Hepatocyte (in vitro differentiated cells): ENCODE results near the gene CSF2RB. TPM values are rescaled to one million over a fixed set of nuclear protein-coding genes. Genes with fewer than 3 reads are reported as not detected.

Experiments
- DNase-seq: peaks from one replicate; pipeline ENCODE4 v3.0.0-alpha.2; 2016; ENCODE audit warnings: low spot score
- H2AFZ ChIP-seq: fragments of 200-600 bp; sonication (generic); 2 replicates; pipeline ENCODE4 v1.6.0; 2016; ENCODE audit warnings: antibody characterized with exemption, mild to moderate bottlenecking
- H3K27ac ChIP-seq: fragments of 200-600 bp; sonication (generic); 2 replicates; pipeline ENCODE4 v1.5.1; 2016; ENCODE audit warnings: mild to moderate bottlenecking
- H3K27me3 ChIP-seq: fragments of 200-600 bp; sonication (generic); 2 replicates; pipeline ENCODE4 v1.6.1; 2016
- H3K36me3 ChIP-seq: fragments of 200-600 bp; sonication (generic); replicated peaks from 2 replicates; pipeline ENCODE4 v1.5.1; 2016; ENCODE audit warnings: low read depth; ENCODE audit not compliant: insufficient read depth
- H3K4me1 ChIP-seq: fragments of 200-600 bp; sonication (generic); 2 replicates; pipeline ENCODE4 v1.5.1; 2016; ENCODE audit warnings: mild to moderate bottlenecking, moderate library complexity; ENCODE audit not compliant: insufficient read depth
- H3K4me2 ChIP-seq: fragments of 200-600 bp; sonication (generic); 2 replicates; pipeline ENCODE4 v1.6.0; 2016
- H3K4me3 ChIP-seq: fragments of 200-600 bp; sonication (generic); 2 replicates; pipeline ENCODE4 v1.5.1; 2016; ENCODE audit warnings: mild to moderate bottlenecking
- H3K79me2 ChIP-seq: fragments of 200-600 bp; sonication (generic); 2 replicates; pipeline ENCODE4 v1.6.0; 2017; ENCODE audit warnings: mild to moderate bottlenecking
- H3K9me2 ChIP-seq: fragments of 200-600 bp; sonication (generic); replicated peaks from 2 replicates; pipeline ENCODE4 v1.6.0; 2017; ENCODE audit warnings: mild to moderate bottlenecking; ENCODE audit not compliant: insufficient read depth
- H3K9me3 ChIP-seq: fragments of 200-600 bp; sonication (generic); 2 replicates; pipeline ENCODE4 v1.5.1; 2016; ENCODE audit warnings: low read depth, mild to moderate bottlenecking
- H4K20me1 ChIP-seq: fragments of 200-600 bp; sonication (generic); 2 replicates; pipeline ENCODE4 v1.6.0; 2016; ENCODE audit warnings: mild to moderate bottlenecking; ENCODE audit not compliant: insufficient read depth, poor library complexity, severe bottlenecking
- CTCF ChIP-seq: fragments of 200-600 bp; sonication (generic); IDR thresholded peaks from 2 replicates; pipeline ENCODE4 v1.5.1; 2016; ENCODE audit warnings: antibody characterized with exemption, mild to moderate bottlenecking; ENCODE audit not compliant: poor library complexity
- EZH2 ChIP-seq: fragments of 200-600 bp; sonication (generic); IDR thresholded peaks from 2 replicates; pipeline ENCODE4 v1.6.1; 2016; ENCODE audit warnings: antibody characterized with exemption, mild to moderate bottlenecking, borderline replicate concordance
- EZH2phosphoT487 ChIP-seq: fragments of 200-600 bp; sonication (generic); IDR thresholded peaks from one replicate; pipeline ENCODE4 v1.6.1; 2018; ENCODE audit warnings: antibody characterized with exemption, mild to moderate bottlenecking, low read depth, moderate library complexity; ENCODE audit not compliant: unreplicated experiment, severe bottlenecking
- WGBS: methylation state at CpG from one replicate; pipeline ENCODE4 v1.1.6; 2016; ENCODE audit warnings: low lambda C conversion rate; ENCODE audit errors: missing lambda C conversion rate; 5-methylcytosine and 5-hydroxymethylcytosine counted together
- polyA plus RNA-seq: library from polyadenylated mRNA; unstranded; fragments of >200 nt; fragmentation: Nextera tagmentation; extraction: Ambion mirVana; gene quantifications from 2 replicates; pipeline ENCODE4 v1.2.1, GENCODE V29; 2016
- total RNA-seq: library from RNA; depleted of rRNA; stranded (reverse); fragments of >200 nt; gene quantifications from 2 replicates; pipeline ENCODE4 v1.2.3, GENCODE V29; 2014

CSF2RB gene
- total and polyA plus RNA-seq, 2 experiments from 2014 or later: 0.83 TPM; not detected in 1

- no peaks in the 10 kb centered on the region for H3K9me2 ChIP-seq
- no peak for TF ChIP-seq CTCF
- no peak for TF ChIP-seq EZH2phosphoT487
- TF ChIP-seq EZH2: no peak
- no peaks in the 10 kb centered on the region for H3K4me1 ChIP-seq
- peaks cover 8% of the 10 kb centered on the region for H3K27me3 ChIP-seq
- 70% methylated on average over 2 of the region's 2 CpGs for WGBS
- H3K4me2 ChIP-seq: no peak overlapping the region
- H3K36me3 ChIP-seq: no peaks in the 10 kb centered on the region
- no peak overlapping the region for H3K27ac ChIP-seq
- H2AFZ ChIP-seq: no peak overlapping the region
- H4K20me1 ChIP-seq: no peaks in the 10 kb centered on the region
- no peak for DNase-seq
- no peaks in the 10 kb centered on the region for H3K79me2 ChIP-seq
- no peaks in the 10 kb centered on the region for H3K9me3 ChIP-seq
- H3K4me3 ChIP-seq: no peak overlapping the region
Observed at GRCh38 chr22:36900225-36900624, 13.2 kb upstream of the CSF2RB start.

GRCh38 chr22:36900880-36901279 is 12.5 kb upstream of the CSF2RB start:
- no peaks in the 10 kb centered on the region for H3K79me2 ChIP-seq
- no peaks in the 10 kb centered on the region for H3K4me1 ChIP-seq
- H4K20me1 ChIP-seq: no peaks in the 10 kb centered on the region
- H2AFZ ChIP-seq: no peak overlapping the region
- H3K27ac ChIP-seq: no peak overlapping the region
- H3K27me3 ChIP-seq: peaks cover 8% of the 10 kb centered on the region
- DNase-seq: no peak
- no peaks in the 10 kb centered on the region for H3K36me3 ChIP-seq
- no peak overlapping the region for H3K4me2 ChIP-seq
- WGBS: 25% methylated on average over 4 of the region's 4 CpGs
- no peaks in the 10 kb centered on the region for H3K9me3 ChIP-seq
- TF ChIP-seq CTCF: no peak
- TF ChIP-seq EZH2phosphoT487: no peak
- no peak for TF ChIP-seq EZH2
- no peaks in the 10 kb centered on the region for H3K9me2 ChIP-seq
- H3K4me3 ChIP-seq: no peak overlapping the region

- H3K4me1 ChIP-seq: no peaks in the 10 kb centered on the region
- H3K9me3 ChIP-seq: no peaks in the 10 kb centered on the region
- no peak for DNase-seq
- H3K27me3 ChIP-seq: peaks cover 8% of the 10 kb centered on the region
- no peak overlapping the region for H3K27ac ChIP-seq
- no peak overlapping the region for H2AFZ ChIP-seq
- no peak overlapping the region for H3K4me3 ChIP-seq
- no peaks in the 10 kb centered on the region for H4K20me1 ChIP-seq
- no peaks in the 10 kb centered on the region for H3K79me2 ChIP-seq
- H3K9me2 ChIP-seq: no peaks in the 10 kb centered on the region
- H3K4me2 ChIP-seq: no peak overlapping the region
- H3K36me3 ChIP-seq: no peaks in the 10 kb centered on the region
- no peak for TF ChIP-seq CTCF
- no peak for TF ChIP-seq EZH2phosphoT487
- TF ChIP-seq EZH2: no peak
- WGBS: 81% methylated on average over 13 of the region's 13 CpGs
Observed at GRCh38 chr22:36901411-36902142, 11.9 kb upstream of the CSF2RB start.
